Stimulated activated CD4-positive, alpha-beta T cell treated with anti-CD3 and anti-CD28 coated beads, Interleukin-1b, Interleukin-23, amount 100 ng/mL, for 24 hours (primary cell): Measurements from ENCODE around the gene CRKL.
A peak's percentile ranks its signal among the peaks of the same experiment; 100 is the strongest.
"Not testable (repeated sequence)": the region's sequence is repeated elsewhere in the genome, so short reads cannot be mapped to it uniquely, and the experiment has no call there.

Experiments
- DNase-seq, 4 experiments: peaks; one replicate each; pipeline ENCODE4 v3.0.0-alpha.2; 2020; ENCODE audit warnings: low read depth in 4 of 4, low spot score in 1 of 4

CRKL gene

GRCh38 chr22:20965888-20966855 is 49.0 kb downstream of the CRKL start:
- DNase-seq, result no peak

- DNase-seq, result no peak
Measured at GRCh38 chr22:20966883-20967696, 49.9 kb downstream of the CRKL start, which contains the start of gene AIFM3. Gene AIFM3, plus strand, starts transcription at chr22:20967255. Its CDS starts 690 bp downstream, at chr22:20967945.

GRCh38 chr22:20967697-20968211 is 50.5 kb downstream of the CRKL start:
- DNase-seq, result no peak

- no peak for DNase-seq
Measured at GRCh38 chr22:20968281-20968977, 51.2 kb downstream of the CRKL start.

GRCh38 chr22:20970939-20971657 is 53.9 kb downstream of the CRKL start:
- DNase-seq, result no peak

- not testable (repeated sequence) for DNase-seq
Measured at GRCh38 chr22:20972014-20972694, 54.9 kb downstream of the CRKL start.

- no peak for DNase-seq
Measured at GRCh38 chr22:20972933-20973577, 55.8 kb downstream of the CRKL start.

GRCh38 chr22:20973634-20974286 is 56.6 kb downstream of the CRKL start:
- no peak for DNase-seq

- no peak for DNase-seq
Measured at GRCh38 chr22:20974336-20974955, 57.2 kb downstream of the CRKL start.

GRCh38 chr22:20975541-20976290 is 58.5 kb downstream of the CRKL start:
- DNase-seq, result no peak

- no peak for DNase-seq
Measured at GRCh38 chr22:20976291-20976877, 59.2 kb downstream of the CRKL start.

GRCh38 chr22:20977019-20977418 is 59.8 kb downstream of the CRKL start:
- DNase-seq, result no peak

GRCh38 chr22:20977516-20978170 is 60.4 kb downstream of the CRKL start:
- no peak for DNase-seq

- no peak for DNase-seq
Measured at GRCh38 chr22:20978419-20978818, 61.2 kb downstream of the CRKL start.

- peak in 3 of 4 experiments; percentile 43 to 70 (median 59) for DNase-seq
Measured at GRCh38 chr22:20979243-20979809, 62.1 kb downstream of the CRKL start.

- DNase-seq, result no peak
Measured at GRCh38 chr22:20979940-20980453, 62.8 kb downstream of the CRKL start.
